Glutamatergic neuron (in vitro differentiated cells): ENCODE data around the gene HS3ST6. TPM values are rescaled to one million over a fixed set of nuclear protein-coding genes. Genes with fewer than 3 reads are reported as not detected.

ENCODE experiments used
- DNase-seq: peaks from one replicate; pipeline ENCODE4 v3.0.0; 2022
- H3K27ac Mint-ChIP-seq: one replicate; pipeline ENCODE4 v1.8.0; 2020; ENCODE audit warnings: mild to moderate bottlenecking, mixed read lengths, inconsistent platforms; ENCODE audit not compliant: unreplicated experiment
- H3K27me3 Mint-ChIP-seq: one replicate; pipeline ENCODE4 v1.8.0; 2020; ENCODE audit warnings: mild to moderate bottlenecking, moderate library complexity, mixed read lengths, inconsistent platforms; ENCODE audit not compliant: unreplicated experiment
- H3K36me3 Mint-ChIP-seq: one replicate; pipeline ENCODE4 v1.8.0; 2020; ENCODE audit warnings: mild to moderate bottlenecking, mixed read lengths, inconsistent platforms; ENCODE audit not compliant: unreplicated experiment
- H3K4me1 Mint-ChIP-seq: one replicate; pipeline ENCODE4 v1.8.0; 2020; ENCODE audit warnings: mild to moderate bottlenecking, low read depth, mixed read lengths, inconsistent platforms; ENCODE audit not compliant: unreplicated experiment
- H3K4me3 Mint-ChIP-seq: one replicate; pipeline ENCODE4 v1.8.0; 2020; ENCODE audit warnings: mild to moderate bottlenecking, mixed read lengths, inconsistent platforms; ENCODE audit not compliant: unreplicated experiment
- H3K9me3 Mint-ChIP-seq: one replicate; pipeline ENCODE4 v1.8.0; 2020; ENCODE audit warnings: mild to moderate bottlenecking, moderate library complexity, mixed read lengths, inconsistent platforms; ENCODE audit not compliant: unreplicated experiment
- CTCF ChIP-seq: fragments of 200-600 bp; sonication (generic); IDR thresholded peaks from one replicate; pipeline ENCODE4 v1.5.0; 2021; ENCODE audit not compliant: partially characterized antibody, unreplicated experiment
- total RNA-seq: library from RNA; stranded (reverse); fragmentation: NEBNext Ultra II Directional; extraction: Animal tissue kit (Norgen Biotek cat#: 25700); gene quantifications from one replicate; pipeline ENCODE4 v1.2.1, GENCODE V29; 2021; ENCODE audit not compliant: unreplicated experiment

The HS3ST6 gene
- total RNA-seq, 1 donor from 2014 or later, result 7.8 TPM

- no peak for TF ChIP-seq CTCF
- H3K27ac Mint-ChIP-seq, result no peak overlapping the region
- DNase-seq, result no peak
- H3K9me3 Mint-ChIP-seq, result peaks cover 3% of the 10 kb centered on the region
- peaks cover 8% of the 10 kb centered on the region for H3K4me1 Mint-ChIP-seq
- H3K36me3 Mint-ChIP-seq, result no peaks in the 10 kb centered on the region
- peaks cover 16% of the 10 kb centered on the region for H3K27me3 Mint-ChIP-seq
- H3K4me3 Mint-ChIP-seq, result no peak overlapping the region
Measured at GRCh38 chr16:1914988-1915387, 3.2 kb downstream of the HS3ST6 start.

- H3K9me3 Mint-ChIP-seq, result peaks cover 3% of the 10 kb centered on the region
- peaks cover 18% of the 10 kb centered on the region for H3K27me3 Mint-ChIP-seq
- H3K27ac Mint-ChIP-seq, result no peak overlapping the region
- H3K36me3 Mint-ChIP-seq, result no peaks in the 10 kb centered on the region
- H3K4me1 Mint-ChIP-seq, result peaks cover 8% of the 10 kb centered on the region
- no peak for DNase-seq
- TF ChIP-seq CTCF, result no peak
- no peak overlapping the region for H3K4me3 Mint-ChIP-seq
Measured at GRCh38 chr16:1914084-1914608, 4.1 kb downstream of the HS3ST6 start.

GRCh38 chr16:1913327-1914083, 4.7 kb downstream of the HS3ST6 start:
- peaks cover 10% of the 10 kb centered on the region for H3K4me1 Mint-ChIP-seq
- peaks cover 3% of the 10 kb centered on the region for H3K9me3 Mint-ChIP-seq
- no peak overlapping the region for H3K27ac Mint-ChIP-seq
- DNase-seq, result no peak
- no peak for TF ChIP-seq CTCF
- no peaks in the 10 kb centered on the region for H3K36me3 Mint-ChIP-seq
- peaks cover 20% of the 10 kb centered on the region for H3K27me3 Mint-ChIP-seq
- H3K4me3 Mint-ChIP-seq, result no peak overlapping the region

GRCh38 chr16:1912215-1912543, 6.0 kb downstream of the HS3ST6 start:
- no peak for TF ChIP-seq CTCF
- Mint-ChIP-seq H3K27ac (no peak overlapping the region), H3K36me3 (no peaks in the 10 kb centered on the region), H3K4me3 (no peak overlapping the region), H3K27me3 (peaks cover 20% of the 10 kb centered on the region), H3K9me3 (peaks cover 3% of the 10 kb centered on the region), H3K4me1 (peaks cover 10% of the 10 kb centered on the region)
- DNase-seq, result no peak

DNA sequence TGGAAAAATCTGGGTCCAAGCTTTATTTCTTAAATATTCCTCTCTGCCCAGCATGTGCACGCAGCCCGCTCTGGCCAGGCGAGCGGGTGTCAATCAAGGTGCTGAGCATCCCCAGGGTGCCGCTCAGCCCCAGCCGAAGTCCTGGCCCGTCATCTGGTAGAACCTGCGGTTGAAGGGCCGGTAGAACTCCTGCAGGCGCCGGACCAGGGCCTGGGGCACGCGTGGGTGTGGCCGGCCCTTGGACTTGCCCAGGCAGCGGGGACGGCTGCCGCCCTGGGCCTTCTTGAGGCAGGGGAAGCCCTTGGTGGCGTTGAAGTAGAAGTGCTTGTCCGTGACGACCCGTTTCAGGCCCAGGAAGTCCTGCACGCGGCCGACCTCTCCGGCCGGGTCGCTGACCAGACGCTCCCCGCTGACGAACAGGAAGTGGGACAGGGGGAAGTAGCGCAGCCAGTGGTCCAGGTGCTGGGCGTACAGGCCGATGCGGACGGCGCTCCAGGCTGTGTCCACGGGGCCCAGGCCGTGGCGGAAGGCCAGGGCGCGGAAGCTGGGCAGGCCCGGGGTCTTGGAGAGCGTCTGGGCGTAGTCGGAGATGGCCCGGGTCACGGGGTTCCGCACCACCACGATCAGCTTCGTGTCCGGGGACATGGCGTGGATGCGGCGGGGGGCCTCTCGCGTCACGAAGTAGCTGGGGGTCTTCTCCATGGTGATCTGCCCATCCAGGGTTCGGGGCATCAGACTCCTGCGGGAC, 6.6 kb downstream of the HS3ST6 start:
- peaks cover 7% of the 10 kb centered on the region for H3K4me1 Mint-ChIP-seq
- no peaks in the 10 kb centered on the region for H3K9me3 Mint-ChIP-seq
- no peak for DNase-seq
- no peak overlapping the region for H3K4me3 Mint-ChIP-seq
- peaks cover 17% of the 10 kb centered on the region for H3K27me3 Mint-ChIP-seq
- TF ChIP-seq CTCF, result no peak
- no peak overlapping the region for H3K27ac Mint-ChIP-seq
- H3K36me3 Mint-ChIP-seq, result no peaks in the 10 kb centered on the region
